Measurements from ENCODE around the gene OR2T5.
"Not testable (repeated sequence)": the region's sequence is repeated elsewhere in the genome, so short reads cannot be mapped to it uniquely, and the experiment has no call there.

- not testable (repeated sequence) for TF ChIP-seq CTCF (IDR thresholded peaks at IDR 0.05); POLR2AphosphoS5 (IDR thresholded peaks at IDR 0.05; ENCODE audit: low read depth, low read length); REST (IDR thresholded peaks at IDR 0.05; ENCODE audit: insufficient read depth in 1 of 2, low read depth in 2 of 2, low read length in 1 of 2); TCF7L2 (IDR thresholded peaks at IDR 0.05; ENCODE audit: low read depth, low read length)
Observed at GRCh38 chr1:248438668-248439067, 49.7 kb upstream of the OR2T5 start.

Measured in Panc1 (cell line).